Measurements from ENCODE around the gene CBX3.

DNA sequence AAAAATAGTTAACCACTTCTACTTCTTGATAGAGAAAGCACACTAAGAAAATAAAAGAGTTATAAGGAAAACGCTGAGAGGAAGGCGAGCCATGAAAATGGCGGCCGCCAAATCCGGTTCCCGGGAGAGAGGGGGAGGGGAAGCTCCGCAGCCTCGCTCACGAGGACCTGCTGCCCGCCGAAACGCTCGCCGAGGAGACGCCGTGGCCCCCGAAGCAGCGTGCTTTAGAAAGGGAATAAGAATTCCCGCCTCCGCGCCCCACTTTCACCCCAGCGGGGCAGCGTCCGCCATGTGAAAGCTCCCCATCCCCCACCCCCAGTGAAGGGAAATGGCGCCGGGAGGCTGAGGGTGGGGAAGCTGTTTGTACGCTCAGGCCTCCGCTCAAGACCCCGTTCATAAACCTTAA is 1.5 kb upstream of the CBX3 start:
- TF ChIP-seq CTCF (conservative IDR thresholded peaks at IDR 0.05; ENCODE audit: low read depth in 2 of 2), result no peak
- no peak for TF ChIP-seq EZH2 (IDR thresholded peaks at IDR 0.05; ENCODE audit: low read depth, unreplicated experiment)

Data from GM23338 (cell line).